Testis (tissue), 2 donors: Measurements from ENCODE around the gene FBXO21.

Experiments
- CTCF ChIP-seq, 3 experiments: fragments of 450-650 bp in 2 of 3; fragments of 200-600 bp in 1 of 3; sonication (generic) in 1 of 3; IDR thresholded peaks; one replicate each; pipeline ENCODE4 v1.5.1; 2016 to 2019; ENCODE audit warnings: antibody characterized with exemption in 3 of 3, mild to moderate bottlenecking in 2 of 3, moderate library complexity in 1 of 3
- POLR2A ChIP-seq: fragments of 450-650 bp; IDR thresholded peaks from one replicate; pipeline ENCODE4 v1.6.1; 2017; ENCODE audit warnings: antibody characterized with exemption, mild to moderate bottlenecking, moderate library complexity

DNA sequence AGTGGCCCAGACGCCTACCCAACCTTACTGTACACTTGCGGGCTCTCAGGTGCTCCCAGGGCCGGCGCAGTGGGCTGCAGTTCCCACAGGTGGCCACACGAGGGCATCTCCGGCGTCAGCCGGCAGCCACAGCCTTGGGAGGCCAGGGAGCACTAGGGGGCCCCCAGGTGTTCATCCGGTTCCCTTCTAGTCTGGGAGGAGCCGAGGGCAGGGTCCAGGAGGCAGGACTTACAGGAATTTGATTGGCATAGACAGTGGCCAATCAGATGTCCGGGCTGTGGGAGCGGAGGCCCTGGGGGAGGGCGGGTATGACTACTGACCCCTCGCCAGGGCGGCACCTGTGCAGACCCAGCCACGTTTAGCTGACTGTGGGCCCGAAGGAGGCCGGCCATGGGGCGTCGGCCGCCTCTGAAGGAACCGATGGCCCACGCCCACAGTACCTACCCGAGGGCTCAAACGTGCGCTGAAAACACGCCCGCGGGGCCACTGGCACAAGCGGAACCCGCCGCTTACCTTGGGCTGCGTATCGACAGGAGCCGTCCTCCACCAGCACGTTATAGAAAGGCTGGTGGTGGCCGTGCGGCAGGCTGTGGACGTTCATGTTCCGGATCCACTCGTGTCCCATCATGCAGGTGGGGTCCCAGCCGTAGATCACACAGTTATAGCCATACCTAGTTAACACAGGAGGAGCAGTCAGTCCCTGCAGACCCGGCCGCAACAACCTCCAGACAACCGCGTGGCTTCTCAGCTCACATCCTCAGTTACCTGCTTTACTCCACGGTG lies 34.8 kb downstream of the FBXO21 start:
- TF ChIP-seq POLR2A, result no peak
- peak; percentile 87 to 90 (median 90) for TF ChIP-seq CTCF (IDR thresholded peaks at IDR 0.05)
